Cerebellar cortex (tissue), 1 donor: ENCODE measurements around the gene NUDT8.
"Not testable (repeated sequence)": the region's sequence is repeated elsewhere in the genome, so short reads cannot be mapped to it uniquely, and the experiment has no call there.

Experiments
- DNase-seq: peaks from one replicate; pipeline ENCODE4 v3.0.0-alpha.2; 2015; ENCODE audit warnings: low spot score

The NUDT8 gene

GRCh38 chr11:67641338-67642172 lies 11.8 kb upstream of the NUDT8 start:
- DNase-seq = no peak

GRCh38 chr11:67640758-67641337 lies 11.1 kb upstream of the NUDT8 start:
- no peak for DNase-seq

GRCh38 chr11:67640021-67640757 lies 10.5 kb upstream of the NUDT8 start:
- DNase-seq = peak; percentile 44

GRCh38 chr11:67639438-67639859 lies 9.7 kb upstream of the NUDT8 start, which contains the start of gene TBX10:
Gene TBX10, minus strand, starts transcription at chr11:67639763. Its CDS starts 291 bp downstream, at chr11:67639472.
- DNase-seq = no peak

DNA sequence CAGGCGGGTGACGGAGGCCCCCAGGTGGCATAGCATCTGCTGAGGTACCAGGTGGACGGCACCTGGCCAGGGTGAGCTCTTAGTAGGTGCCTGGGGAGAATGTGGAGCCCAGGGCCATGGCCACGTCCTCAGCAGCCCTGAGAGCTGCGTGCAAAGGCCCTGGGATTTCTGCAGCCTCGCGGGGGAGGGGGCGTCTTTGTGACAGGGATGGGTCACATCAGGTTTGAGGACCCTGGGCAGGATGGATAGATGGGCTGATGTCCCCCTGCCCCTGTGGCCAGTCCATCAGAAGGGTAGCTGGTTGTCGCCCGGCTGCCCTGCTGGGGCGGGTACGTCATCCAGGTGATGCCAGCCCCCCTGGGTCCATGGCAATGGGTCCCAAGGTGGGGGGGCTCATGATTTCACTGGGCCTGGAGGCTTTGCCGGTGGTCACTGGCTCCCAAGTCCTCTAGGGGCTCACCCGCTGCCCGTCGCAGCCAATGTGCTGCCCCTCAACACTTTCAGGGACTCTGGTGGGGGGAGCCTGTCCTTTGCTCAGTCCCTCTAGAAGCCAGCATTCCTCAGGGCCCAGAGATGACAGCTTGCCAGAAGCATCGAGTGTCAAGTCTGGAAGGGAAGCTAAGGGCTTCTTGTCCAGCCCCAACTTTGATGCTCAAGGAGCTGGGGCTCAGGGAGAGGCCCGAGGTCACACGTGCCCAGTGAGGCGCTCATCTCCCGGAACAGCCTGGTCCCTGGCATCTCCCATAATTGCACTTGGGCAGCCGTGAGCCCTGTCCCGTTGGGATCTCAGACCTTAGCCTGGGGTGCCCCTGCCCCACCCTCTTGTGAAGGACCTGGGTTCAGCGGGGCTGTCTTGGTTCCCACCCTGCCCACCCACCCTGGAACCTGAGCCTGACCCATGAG lies 9.0 kb upstream of the NUDT8 start:
- no peak for DNase-seq

GRCh38 chr11:67637441-67637840 lies 7.7 kb upstream of the NUDT8 start:
- not testable (repeated sequence) for DNase-seq

GRCh38 chr11:67636962-67637361 lies 7.2 kb upstream of the NUDT8 start:
- no peak for DNase-seq

DNA sequence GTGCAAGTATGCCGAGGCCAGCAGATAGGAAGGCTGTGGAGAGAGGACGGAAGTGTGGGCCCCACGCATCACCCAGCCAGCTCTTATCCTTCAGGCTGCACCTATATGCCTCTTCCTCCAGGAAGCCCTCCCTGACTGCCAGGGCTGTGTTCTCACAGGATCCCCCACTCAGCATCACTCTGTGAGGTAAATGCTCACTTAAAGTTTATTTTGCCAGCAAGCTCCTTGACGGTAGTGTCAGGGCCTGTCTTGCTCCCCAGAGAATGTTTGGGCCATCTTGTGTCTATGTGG lies 5.4 kb upstream of the NUDT8 start:
- DNase-seq = no peak

- no peak for DNase-seq
Observed at GRCh38 chr11:67634366-67635230, 4.9 kb upstream of the NUDT8 start.

- DNase-seq = no peak
Observed at GRCh38 chr11:67633758-67634365, 4.1 kb upstream of the NUDT8 start.

DNA sequence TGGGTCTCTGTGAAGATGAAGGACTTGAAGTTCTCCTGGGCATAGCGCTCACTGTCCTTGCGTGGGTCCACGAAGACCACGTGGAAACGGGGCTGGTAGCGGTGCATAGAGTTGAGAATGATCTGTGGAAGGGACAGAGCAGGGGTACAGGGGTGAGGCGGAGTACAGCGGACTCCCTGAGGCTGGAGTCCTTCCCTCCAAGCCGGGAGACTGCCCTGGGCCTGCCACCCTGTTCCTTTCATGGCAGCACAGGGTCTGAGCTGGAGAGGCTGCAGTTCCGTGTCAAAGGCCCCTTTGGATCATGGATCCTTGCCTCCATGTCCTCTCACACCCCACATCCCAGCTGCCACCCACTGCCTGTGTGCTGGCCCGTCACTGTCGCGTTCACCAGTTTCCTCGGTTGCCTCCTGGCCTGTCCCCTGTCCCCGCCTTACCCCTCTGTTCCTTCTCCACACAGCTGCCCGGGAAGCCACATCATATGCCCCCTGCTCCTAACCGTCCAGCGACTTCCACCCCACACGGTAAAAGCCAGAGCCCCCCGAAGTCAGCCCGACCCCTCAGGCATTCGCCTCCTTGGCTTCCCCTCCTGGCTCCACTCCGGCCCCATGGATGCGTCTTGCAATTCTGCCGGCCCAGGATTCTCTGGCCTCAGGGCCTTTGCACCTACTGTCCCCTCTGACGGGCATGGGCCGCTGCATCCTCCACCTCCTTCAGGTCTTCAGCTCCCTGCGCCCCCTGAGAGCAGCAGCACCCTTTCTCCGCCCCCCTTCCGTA lies 3.4 kb upstream of the NUDT8 start:
- no peak for DNase-seq

- DNase-seq = no peak
Observed at GRCh38 chr11:67632175-67632981, 2.6 kb upstream of the NUDT8 start.

DNA sequence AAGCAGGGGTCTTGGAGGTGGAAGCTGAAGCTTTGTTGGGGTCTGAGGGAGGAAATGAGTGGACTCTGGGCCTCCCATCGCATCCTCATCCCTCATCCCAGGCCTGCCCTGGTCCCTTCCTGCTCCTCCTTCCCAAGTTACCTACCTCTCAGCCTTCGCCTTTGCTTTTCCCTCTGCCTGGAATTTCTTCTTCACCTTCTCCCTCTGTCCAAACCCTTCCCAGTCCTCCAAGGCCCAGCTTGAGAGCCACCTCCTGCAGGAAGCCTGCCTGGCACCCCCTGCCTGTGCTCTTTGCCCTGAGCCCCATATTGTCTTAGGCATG lies 2.1 kb upstream of the NUDT8 start:
- DNase-seq = no peak

DNA sequence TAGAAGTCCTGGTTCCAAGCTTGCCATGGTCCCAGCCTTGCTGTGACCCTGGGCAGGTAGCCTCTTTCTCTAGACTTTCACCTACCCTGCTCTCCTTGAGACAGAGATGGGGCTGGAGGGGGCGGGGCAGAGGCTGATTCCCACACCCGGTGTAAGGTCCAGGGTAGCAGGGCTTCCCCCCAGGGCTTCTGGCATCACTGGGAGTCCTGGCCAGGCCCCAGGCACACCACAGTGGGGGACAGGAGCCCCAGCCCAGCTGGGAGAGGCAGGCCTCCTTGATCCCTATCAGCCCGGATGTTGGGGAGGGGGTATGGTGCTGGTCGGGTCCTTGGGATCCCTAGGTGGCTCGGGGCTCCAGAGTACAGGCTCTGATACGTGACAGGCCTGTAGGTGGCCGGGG lies 1.7 kb upstream of the NUDT8 start:
- DNase-seq = no peak

- DNase-seq = no peak
Observed at GRCh38 chr11:67630943-67631331, 1.2 kb upstream of the NUDT8 start.

- DNase-seq = peak; percentile 96
Observed at GRCh38 chr11:67630228-67630942, 648 bp upstream of the NUDT8 start.

- no peak for DNase-seq
Observed at GRCh38 chr11:67628710-67629385, 889 bp downstream of the NUDT8 start.
